B cell (primary cell): ENCODE results near the gene THUMPD2. TPM values are rescaled to one million over a fixed set of nuclear protein-coding genes. Genes with fewer than 3 reads are reported as not detected.

ENCODE experiments used
- ATAC-seq: fragments of 200-7000 bp; cut with Tn5 transposase; one replicate; pipeline ENCODE4 v1.10.0; 2021; ENCODE audit warnings: low read depth, mild to moderate bottlenecking, moderate number of reproducible peaks, moderate library complexity
- CTCF ChIA-PET: fragments of 350-600 bp; sonication (Branson Sonifier 250); formaldehyde crosslinking; loops from one replicate; lab custom pipeline; 2021; ENCODE audit warnings: antibody characterized with exemption, inconsistent platforms; lab: Charles Lee
- POLR2A ChIA-PET: fragments of 350-600 bp; sonication (Branson Sonifier 250); formaldehyde crosslinking; loops from one replicate; lab custom pipeline; 2021; ENCODE audit warnings: antibody characterized with exemption; lab: Charles Lee
- DNase-seq: peaks from one replicate; pipeline ENCODE4 v3.0.0; 2013
- H2AFZ ChIP-seq: 2 replicates; pipeline ENCODE4 v1.6.1; 2012; ENCODE audit warnings: mild to moderate bottlenecking, low read depth, low read length; ENCODE audit not compliant: insufficient read depth, poor library complexity, severe bottlenecking
- H3K27ac ChIP-seq, 2 donors: 1 replicate in 1 of 2; 2 replicates in 1 of 2; pipeline ENCODE4 v1.5.1; 2012 to 2013; ENCODE audit warnings: low read length in 2 of 2, mild to moderate bottlenecking in 2 of 2, moderate library complexity in 1 of 2
- H3K27me3 ChIP-seq, 4 experiments: fragments of 200-600 bp in 1 of 4; sonication (generic) in 1 of 4; replicated peaks in 1 of 4; 1 replicate in 2 of 4; 2 replicates in 2 of 4; pipeline versions ENCODE4 v1.6.1 to v1.7.0; 2013 to 2016; ENCODE audit warnings: low read length in 3 of 4, mild to moderate bottlenecking in 2 of 4, mixed read lengths in 1 of 4, moderate library complexity in 1 of 4; ENCODE audit not compliant: insufficient read depth in 4 of 4, control insufficient read depth in 3 of 4; ENCODE audit errors: control extremely low read depth in 1 of 4
- H3K36me3 ChIP-seq, 2 experiments: replicated peaks in 1 of 2; 1 replicate in 1 of 2; 2 replicates in 1 of 2; pipeline versions ENCODE4 v1.6.1 to v1.7.1; 2013; ENCODE audit warnings: low read length in 1 of 2; ENCODE audit not compliant: insufficient read depth in 2 of 2, control insufficient read depth in 1 of 2; ENCODE audit errors: control extremely low read depth in 1 of 2, extremely low read depth in 1 of 2
- H3K4me1 ChIP-seq, 2 donors: fragments of 200-600 bp in 1 of 2; sonication (generic) in 1 of 2; 1 replicate in 1 of 2; 2 replicates in 1 of 2; pipeline versions ENCODE4 v1.5.1 to v1.6.1; 2013 to 2017; ENCODE audit warnings: low read length in 2 of 2; ENCODE audit not compliant: control insufficient read depth in 2 of 2, insufficient read depth in 2 of 2
- H3K4me2 ChIP-seq: replicated peaks from 2 replicates; pipeline ENCODE3; 2012; ENCODE audit warnings: mild to moderate bottlenecking, low read depth, low read length; ENCODE audit not compliant: poor library complexity, severe bottlenecking
- H3K4me3 ChIP-seq, 5 experiments: fragments of 200-600 bp in 1 of 5; sonication (generic) in 1 of 5; 1 replicate in 3 of 5; 2 replicates in 2 of 5; pipeline versions ENCODE4 v1.5.1 to v1.7.0; 2011 to 2016; ENCODE audit warnings: low read length in 4 of 5, mild to moderate bottlenecking in 4 of 5, low read depth in 2 of 5, control low read depth in 1 of 5, moderate library complexity in 1 of 5; ENCODE audit not compliant: insufficient read depth in 1 of 5; ENCODE audit errors: control extremely low read depth in 1 of 5, extremely low read depth in 1 of 5
- H3K79me2 ChIP-seq: fragments of 200-600 bp; sonication (generic); one replicate; pipeline ENCODE4 v1.6.0; 2016; ENCODE audit warnings: low read length; ENCODE audit not compliant: control insufficient read depth, insufficient read depth
- H3K9ac ChIP-seq: fragments of 200-600 bp; sonication (generic); 2 replicates; pipeline ENCODE4 v1.6.1; 2017; ENCODE audit warnings: mild to moderate bottlenecking, low read length, moderate library complexity
- H3K9me3 ChIP-seq, 3 donors: one replicate each; pipeline versions ENCODE4 v1.6.1 to v1.7.1; 2013; ENCODE audit warnings: low read length in 2 of 3; ENCODE audit not compliant: control insufficient read depth in 2 of 3, insufficient read depth in 1 of 3; ENCODE audit errors: control extremely low read depth in 1 of 3
- H4K20me1 ChIP-seq: 2 replicates; pipeline ENCODE4 v1.6.0; 2012; ENCODE audit warnings: mild to moderate bottlenecking, low read length; ENCODE audit not compliant: insufficient read depth, control insufficient read depth, poor library complexity, severe bottlenecking
- H3K27ac Mint-ChIP-seq: one replicate; pipeline ENCODE4 v1.8.0; 2021; ENCODE audit warnings: mixed read lengths
- H3K27me3 Mint-ChIP-seq: one replicate; pipeline ENCODE4 v1.8.0; 2021; ENCODE audit warnings: mixed read lengths
- H3K4me1 Mint-ChIP-seq: one replicate; pipeline ENCODE4 v1.8.0; 2021; ENCODE audit warnings: mixed read lengths
- H3K4me3 Mint-ChIP-seq: one replicate; pipeline ENCODE4 v1.8.0; 2021; ENCODE audit warnings: mixed read lengths
- H3K9me3 Mint-ChIP-seq: one replicate; pipeline ENCODE4 v1.8.0; 2022; ENCODE audit warnings: mixed read lengths; ENCODE audit not compliant: insufficient read depth
- CTCF ChIP-seq: fragments of 200-600 bp; IDR thresholded peaks from one replicate; pipeline ENCODE4 v1.8.0; 2022; ENCODE audit warnings: antibody characterized with exemption, mild to moderate bottlenecking
- EZH2 ChIP-seq: IDR thresholded peaks from 2 replicates; pipeline ENCODE4 v1.6.1; 2012; ENCODE audit warnings: borderline replicate concordance, low read depth, mild to moderate bottlenecking, moderate library complexity, low read length; ENCODE audit not compliant: insufficient read depth, poor library complexity, severe bottlenecking
- WGBS: methylation state at CpG from one replicate; pipeline ENCODE4 v1.1.5; 2013; ENCODE audit warnings: missing lambda C conversion rate; ENCODE audit not compliant: insufficient coverage; 5-methylcytosine and 5-hydroxymethylcytosine counted together
- intact Hi-C: fragments of 100-400 bp; cut with micrococcal nuclease; formaldehyde crosslinking; loops from one replicate; pipeline ENCODE4 v1.10.0; 2022
- polyA plus RNA-seq: library from polyadenylated mRNA; depleted of rRNA; stranded (reverse); fragments of >200 nt; gene quantifications from 2 replicates; pipeline ENCODE4 v1.2.3, GENCODE V29; 2012
- total RNA-seq, 2 donors: library from RNA; stranded (reverse); fragments of 120-200 nt in 1 of 2; gene quantifications; 1 replicate in 1 of 2; 2 replicates in 1 of 2; pipeline versions ENCODE4 v1.2.3 to v1.2.4, GENCODE V29; 2013 to 2022

Gene THUMPD2
- total and polyA plus RNA-seq, 2 donors (not counting 1 experiment from before 2014, with no cell fraction given), result 11.0 to 14.8 TPM

GRCh38 chr2:39712953-39713352, 66.1 kb downstream of the THUMPD2 start:
- ATAC-seq (no peak), DNase-seq (no peak)
- TF ChIP-seq CTCF, result no peak
- no peak for TF ChIP-seq EZH2
- Histone ChIP-seq H3K4me1 (no peaks in the 10 kb centered on the region), H2AFZ (no peak overlapping the region), H3K36me3 (no peaks in the 10 kb centered on the region), H3K4me2 (no peak overlapping the region), H3K27me3 (peaks cover 0 to 4% (median 0%) of the 10 kb centered on the region in 4 experiments), H3K79me2 (no peaks in the 10 kb centered on the region), H3K9me3 (no peaks in the 10 kb centered on the region), H4K20me1 (no peaks in the 10 kb centered on the region), H3K27ac (no peak overlapping the region), H3K9ac (no peak overlapping the region), H3K4me3 (no peak overlapping the region)
- ChIA-PET POLR2A (no interaction called here), CTCF (interaction anchor here (1.0 to 5.8 kb wide), 3 partner anchors 13 to 17 kb away, joined by 3 to 26 read pairs (median 3); no protein-coding TSS in a partner anchor)
- Mint-ChIP-seq H3K27ac (no peak overlapping the region), H3K9me3 (no peaks in the 10 kb centered on the region), H3K4me1 (no peaks in the 10 kb centered on the region), H3K4me3 (no peak overlapping the region), H3K27me3 (peaks cover 8% of the 10 kb centered on the region)
- WGBS, result 80% methylated on average over 1 of the region's 5 CpGs
- intact Hi-C loops, result no loop called here

- Histone ChIP-seq H3K4me2 (no peak overlapping the region), H3K27ac (no peak overlapping the region), H3K27me3 (peaks cover 0 to 4% (median 0%) of the 10 kb centered on the region in 4 experiments), H3K9ac (no peak overlapping the region), H3K4me3 (no peak overlapping the region), H3K9me3 (no peaks in the 10 kb centered on the region), H4K20me1 (no peaks in the 10 kb centered on the region), H3K79me2 (no peaks in the 10 kb centered on the region), H3K36me3 (no peaks in the 10 kb centered on the region), H3K4me1 (no peaks in the 10 kb centered on the region), H2AFZ (no peak overlapping the region)
- intact Hi-C loops, result no loop called here
- ATAC-seq (no peak), DNase-seq (no peak)
- CTCF ChIA-PET, result no interaction called here
- H3K4me1 Mint-ChIP-seq, result no peaks in the 10 kb centered on the region
- WGBS, result 87% methylated on average over 3 of the region's 3 CpGs
- TF ChIP-seq CTCF (no peak), EZH2 (no peak)
- no peaks in the 10 kb centered on the region for H3K9me3 Mint-ChIP-seq
- POLR2A ChIA-PET, result no interaction called here
- no peak overlapping the region for H3K4me3 Mint-ChIP-seq
- peaks cover 12% of the 10 kb centered on the region for H3K27me3 Mint-ChIP-seq
- H3K27ac Mint-ChIP-seq, result no peak overlapping the region
Observed at GRCh38 chr2:39710807-39711206, 68.3 kb downstream of the THUMPD2 start.
